ENCODE measurements around the gene THUMPD1. TPM values are rescaled to one million over a fixed set of nuclear protein-coding genes. Genes with fewer than 3 reads are reported as not detected.

Gene THUMPD1
- total RNA-seq, 1 donor from 2014 or later = 95.8 TPM

DNA sequence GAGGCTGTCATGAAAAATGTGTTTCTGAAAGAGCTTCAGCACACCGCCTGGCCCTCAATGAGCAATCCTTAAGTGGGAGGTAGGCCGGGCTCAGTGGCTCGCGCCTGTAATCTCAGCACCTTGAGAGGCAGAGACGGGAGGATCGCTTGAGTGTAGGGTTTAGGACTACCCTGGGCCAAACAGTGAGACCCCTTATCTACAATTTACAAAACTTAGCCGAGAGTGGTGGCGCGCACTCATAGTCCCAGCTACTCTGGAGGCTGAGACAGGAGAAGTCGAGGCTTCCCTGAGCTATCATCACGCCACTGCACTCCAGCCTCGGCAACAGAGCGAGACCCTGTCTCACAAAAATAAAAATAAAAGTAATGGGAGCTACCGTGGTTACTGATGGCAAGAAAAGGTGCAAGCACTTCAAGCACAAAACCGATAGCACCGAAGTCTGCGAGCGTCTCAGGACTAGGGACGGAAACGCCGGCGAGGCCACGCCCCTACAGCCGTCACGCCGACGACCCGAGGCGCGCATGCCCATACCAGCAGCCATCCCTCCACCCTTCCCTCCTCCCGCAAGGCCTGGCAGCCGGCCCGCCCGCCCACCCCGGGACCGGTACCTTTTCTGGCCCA, 607 bp downstream of the THUMPD1 start:
- peaks cover 14% of the 10 kb centered on the region for H3K36me3 Mint-ChIP-seq
- Histone ChIP-seq H3K4me3 (peak overlapping the region; percentile 97), H3K4me1 (peaks cover 7% of the 10 kb centered on the region), H3K4me2 (peak overlapping the region; percentile 83), H2AFZ (replicated peaks) (peak overlapping the region; percentile 100), H4K20me1 (ENCODE audit: low read depth) (peaks cover 37% of the 10 kb centered on the region), H3K79me2 (ENCODE audit: low read depth) (peaks cover 38% of the 10 kb centered on the region), H3K9ac (peak overlapping the region; percentile 83), H3K27me3 (no peaks in the 10 kb centered on the region), H3K36me3 (peaks cover 22% of the 10 kb centered on the region), H3K9me3 (ENCODE audit: low read depth) (no peaks in the 10 kb centered on the region), H3K27ac (no peak overlapping the region), H3F3A (ENCODE audit: low read depth) (no peaks in the 10 kb centered on the region)
- TF ChIP-seq EZH2 (IDR thresholded peaks at IDR 0.05) (no peak), EZH2phosphoT487 (IDR thresholded peaks at IDR 0.05) (no peak)
- TF ChIP-seq, protein P1, sequence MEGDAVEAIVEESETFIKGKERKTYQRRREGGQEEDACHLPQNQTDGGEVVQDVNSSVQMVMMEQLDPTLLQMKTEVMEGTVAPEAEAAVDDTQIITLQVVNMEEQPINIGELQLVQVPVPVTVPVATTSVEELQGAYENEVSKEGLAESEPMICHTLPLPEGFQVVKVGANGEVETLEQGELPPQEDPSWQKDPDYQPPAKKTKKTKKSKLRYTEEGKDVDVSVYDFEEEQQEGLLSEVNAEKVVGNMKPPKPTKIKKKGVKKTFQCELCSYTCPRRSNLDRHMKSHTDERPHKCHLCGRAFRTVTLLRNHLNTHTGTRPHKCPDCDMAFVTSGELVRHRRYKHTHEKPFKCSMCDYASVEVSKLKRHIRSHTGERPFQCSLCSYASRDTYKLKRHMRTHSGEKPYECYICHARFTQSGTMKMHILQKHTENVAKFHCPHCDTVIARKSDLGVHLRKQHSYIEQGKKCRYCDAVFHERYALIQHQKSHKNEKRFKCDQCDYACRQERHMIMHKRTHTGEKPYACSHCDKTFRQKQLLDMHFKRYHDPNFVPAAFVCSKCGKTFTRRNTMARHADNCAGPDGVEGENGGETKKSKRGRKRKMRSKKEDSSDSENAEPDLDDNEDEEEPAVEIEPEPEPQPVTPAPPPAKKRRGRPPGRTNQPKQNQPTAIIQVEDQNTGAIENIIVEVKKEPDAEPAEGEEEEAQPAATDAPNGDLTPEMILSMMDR (IDR thresholded peaks at IDR 0.05) = no peak
- H3K9me3 Mint-ChIP-seq = no peaks in the 10 kb centered on the region
- H3K4me3 Mint-ChIP-seq = peak overlapping the region; percentile 97
- H3K27ac Mint-ChIP-seq = peak overlapping the region; percentile 18
- H3K4me1 Mint-ChIP-seq = peaks cover 16% of the 10 kb centered on the region
- peak; percentile 91 for DNase-seq (ENCODE audit: low spot score)
- H3K27me3 Mint-ChIP-seq (ENCODE audit: insufficient read depth, low read depth) = no peaks in the 10 kb centered on the region

DNA sequence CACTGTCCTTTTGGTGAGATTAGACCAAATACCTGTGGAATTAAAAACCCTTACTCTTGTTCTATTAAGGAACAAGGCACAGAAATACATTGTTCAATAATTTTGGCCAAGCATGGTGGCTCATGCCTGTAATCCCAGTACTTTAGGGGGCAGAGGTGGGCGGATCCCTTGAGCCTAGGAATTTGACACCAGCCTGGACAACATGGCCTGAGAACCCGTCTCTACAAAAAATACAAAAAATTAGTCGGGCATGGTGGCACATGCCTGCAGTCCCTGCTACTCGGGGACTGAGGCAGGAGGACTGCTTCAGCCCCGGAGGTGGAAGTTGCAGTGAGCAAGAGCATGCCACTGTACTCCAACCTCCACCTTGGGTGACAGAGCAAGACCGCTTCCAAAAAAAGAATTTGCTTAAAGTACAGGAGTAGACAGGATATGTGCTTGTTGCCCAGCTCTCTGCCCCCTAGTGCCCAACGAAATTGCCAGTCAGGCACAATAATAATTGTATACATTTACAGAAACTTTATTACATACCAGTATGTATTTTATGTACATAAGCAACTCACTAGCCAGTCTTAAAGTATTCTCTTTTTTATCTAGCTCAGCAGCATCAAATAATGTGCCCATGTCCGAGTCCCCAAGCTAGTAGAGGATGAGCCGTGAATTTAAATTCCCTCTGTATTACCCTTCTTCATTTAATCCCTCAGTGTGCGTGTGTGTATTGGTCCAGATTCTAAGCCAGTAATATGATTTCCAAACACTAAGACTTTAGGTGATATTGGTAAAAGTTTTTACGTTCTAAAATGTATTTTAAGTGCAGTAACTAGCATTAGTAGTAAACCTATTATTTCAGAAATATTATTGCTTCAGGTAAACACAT, 1.4 kb downstream of the THUMPD1 start:
- H3K4me3 Mint-ChIP-seq = peak overlapping the region; percentile 97
- H3K4me1 Mint-ChIP-seq = peaks cover 16% of the 10 kb centered on the region
- Histone ChIP-seq H2AFZ (replicated peaks) (no peak overlapping the region), H3K9ac (peak overlapping the region; percentile 83), H3K79me2 (ENCODE audit: low read depth) (peaks cover 38% of the 10 kb centered on the region), H3K4me3 (peak overlapping the region; percentile 97), H3K27me3 (no peaks in the 10 kb centered on the region), H3K27ac (no peak overlapping the region), H3K4me2 (peak overlapping the region; percentile 83), H4K20me1 (ENCODE audit: low read depth) (peaks cover 37% of the 10 kb centered on the region), H3F3A (ENCODE audit: low read depth) (no peaks in the 10 kb centered on the region), H3K9me3 (ENCODE audit: low read depth) (no peaks in the 10 kb centered on the region), H3K36me3 (peaks cover 26% of the 10 kb centered on the region), H3K4me1 (peaks cover 7% of the 10 kb centered on the region)
- no peaks in the 10 kb centered on the region for H3K9me3 Mint-ChIP-seq
- H3K36me3 Mint-ChIP-seq = peaks cover 18% of the 10 kb centered on the region
- no peak overlapping the region for H3K27ac Mint-ChIP-seq
- TF ChIP-seq EZH2phosphoT487 (IDR thresholded peaks at IDR 0.05) = no peak
- no peak for TF ChIP-seq EZH2 (IDR thresholded peaks at IDR 0.05)
- TF ChIP-seq, protein P1 (IDR thresholded peaks at IDR 0.05) = peak; percentile 34
- no peak for DNase-seq (ENCODE audit: low spot score)
- H3K27me3 Mint-ChIP-seq (ENCODE audit: insufficient read depth, low read depth) = no peaks in the 10 kb centered on the region

DNA sequence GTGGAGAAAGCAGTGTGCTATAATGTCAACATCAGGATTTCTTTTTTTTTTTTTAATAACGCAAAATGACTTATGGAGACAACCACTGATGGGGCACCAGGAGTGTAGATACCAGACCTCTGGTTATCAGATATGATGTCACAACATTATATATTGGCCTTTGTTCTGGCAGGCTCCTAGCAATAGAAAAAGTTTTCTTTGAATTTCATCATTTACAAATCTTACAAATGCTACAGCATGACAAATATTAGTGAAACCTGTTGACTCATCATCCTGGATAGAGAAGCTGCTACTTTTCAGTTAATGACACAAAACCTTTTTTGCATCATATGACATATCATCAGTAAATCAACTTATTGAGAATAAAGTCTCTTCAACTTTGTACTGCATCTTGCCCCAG, 6.1 kb downstream of the THUMPD1 start:
- no peak for DNase-seq (ENCODE audit: low spot score)
- peaks cover 5% of the 10 kb centered on the region for H3K4me1 ChIP-seq
- peaks cover 30% of the 10 kb centered on the region for H3K79me2 ChIP-seq (ENCODE audit: low read depth)
- peaks cover 26% of the 10 kb centered on the region for H3K36me3 ChIP-seq
- H3K4me1 Mint-ChIP-seq = peaks cover 9% of the 10 kb centered on the region
- H3F3A ChIP-seq (ENCODE audit: low read depth) = no peaks in the 10 kb centered on the region
- TF ChIP-seq, protein P1 (IDR thresholded peaks at IDR 0.05) = no peak
- TF ChIP-seq EZH2 (IDR thresholded peaks at IDR 0.05) (no peak), EZH2phosphoT487 (IDR thresholded peaks at IDR 0.05) (no peak)
- no peak overlapping the region for H3K4me2 ChIP-seq
- H4K20me1 ChIP-seq (ENCODE audit: low read depth) = peaks cover 34% of the 10 kb centered on the region
- no peak overlapping the region for H2AFZ ChIP-seq (replicated peaks)
- peaks cover 20% of the 10 kb centered on the region for H3K36me3 Mint-ChIP-seq
- H3K9me3 ChIP-seq (ENCODE audit: low read depth) = no peaks in the 10 kb centered on the region
- no peak overlapping the region for H3K27ac Mint-ChIP-seq
- H3K27me3 Mint-ChIP-seq (ENCODE audit: insufficient read depth, low read depth) = no peaks in the 10 kb centered on the region
- H3K4me3 Mint-ChIP-seq = no peak overlapping the region
- H3K9me3 Mint-ChIP-seq = no peaks in the 10 kb centered on the region
- H3K4me3 ChIP-seq = no peak overlapping the region
- no peak overlapping the region for H3K9ac ChIP-seq
- H3K27me3 ChIP-seq = no peaks in the 10 kb centered on the region
- H3K27ac ChIP-seq = no peak overlapping the region
